GM23338 (cell line): ENCODE measurements around the gene TMEM61. TPM values are rescaled to one million over a fixed set of nuclear protein-coding genes. Genes with fewer than 3 reads are reported as not detected.

Experiments
- ATAC-seq: fragments of 200-7000 bp; cut with Tn5 transposase; 3 replicates; pipeline ENCODE4 v1.9.1; 2020
- DNase-seq: peaks from one replicate; pipeline ENCODE4 v3.0.0-alpha.2; 2015; ENCODE audit warnings: low spot score
- H2AFZ ChIP-seq: fragments of 200-600 bp; sonication (generic); 2 replicates; pipeline ENCODE4 v1.8.0; 2016; ENCODE audit warnings: antibody characterized with exemption, mild to moderate bottlenecking, moderate library complexity
- H3F3A ChIP-seq: fragments of 200-600 bp; sonication (generic); replicated peaks from 2 replicates; pipeline ENCODE4 v1.8.0; 2017; ENCODE audit warnings: antibody characterized with exemption, mixed run types, low read depth
- H3K27ac ChIP-seq: fragments of 200-600 bp; sonication (generic); 2 replicates; pipeline ENCODE4 v1.6.1; 2016; ENCODE audit warnings: low read depth
- H3K27me3 ChIP-seq: fragments of 200-600 bp; sonication (generic); 2 replicates; pipeline ENCODE4 v1.8.0; 2016; ENCODE audit warnings: mild to moderate bottlenecking, mixed run types, moderate library complexity; ENCODE audit not compliant: insufficient read depth
- H3K36me3 ChIP-seq: fragments of 200-600 bp; sonication (generic); 2 replicates; pipeline ENCODE4 v1.8.0; 2016; ENCODE audit warnings: mild to moderate bottlenecking; ENCODE audit not compliant: insufficient read depth
- H3K4me1 ChIP-seq: fragments of 200-600 bp; sonication (generic); 2 replicates; pipeline ENCODE4 v1.8.0; 2016; ENCODE audit warnings: mild to moderate bottlenecking, moderate library complexity; ENCODE audit not compliant: insufficient read depth
- H3K4me2 ChIP-seq: fragments of 200-600 bp; sonication (generic); 2 replicates; pipeline ENCODE4 v1.7.1; 2017; ENCODE audit warnings: mixed run types
- H3K4me3 ChIP-seq: fragments of 200-600 bp; sonication (generic); 2 replicates; pipeline ENCODE4 v1.6.1; 2016; ENCODE audit warnings: mixed run types
- H3K79me2 ChIP-seq: fragments of 200-600 bp; sonication (generic); replicated peaks from 2 replicates; pipeline ENCODE4 v1.8.0; 2017; ENCODE audit warnings: mild to moderate bottlenecking; ENCODE audit not compliant: insufficient read depth
- H3K9me2 ChIP-seq: fragments of 200-600 bp; sonication (generic); 2 replicates; pipeline ENCODE4 v1.8.0; 2017; ENCODE audit not compliant: insufficient read depth
- H4K20me1 ChIP-seq: fragments of 200-600 bp; sonication (generic); replicated peaks from 2 replicates; pipeline ENCODE4 v1.8.0; 2017; ENCODE audit warnings: mild to moderate bottlenecking; ENCODE audit not compliant: insufficient read depth
- H3K27ac Mint-ChIP-seq: 2 replicates; pipeline ENCODE4 v1.8.0; 2020; ENCODE audit warnings: inconsistent platforms, mild to moderate bottlenecking, moderate library complexity, mixed read lengths
- H3K27me3 Mint-ChIP-seq: 3 replicates; pipeline ENCODE4 v1.8.0; 2022; ENCODE audit warnings: low read depth, mild to moderate bottlenecking, moderate library complexity, mixed read lengths, inconsistent platforms; ENCODE audit not compliant: insufficient read depth, poor library complexity
- H3K36me3 Mint-ChIP-seq: 3 replicates; pipeline ENCODE4 v1.8.0; 2021; ENCODE audit warnings: low read depth, mild to moderate bottlenecking, inconsistent platforms, moderate library complexity, mixed read lengths
- H3K4me1 Mint-ChIP-seq: 3 replicates; pipeline ENCODE4 v1.8.0; 2020; ENCODE audit warnings: mild to moderate bottlenecking, inconsistent platforms, mixed read lengths
- H3K4me3 Mint-ChIP-seq: 3 replicates; pipeline ENCODE4 v1.8.0; 2021; ENCODE audit warnings: moderate library complexity, mild to moderate bottlenecking, inconsistent platforms, mixed read lengths
- H3K9me3 Mint-ChIP-seq: 3 replicates; pipeline ENCODE4 v1.8.0; 2020; ENCODE audit warnings: moderate library complexity, mild to moderate bottlenecking, inconsistent platforms, mixed read lengths
- CREB1 ChIP-seq: fragments of 250-450 bp; sonication (Bioruptor Pico); IDR thresholded peaks from 2 replicates; pipeline ENCODE4 v1.5.0; 2020; ENCODE audit warnings: low read depth, mild to moderate bottlenecking, moderate library complexity
- ETS1 ChIP-seq: IDR thresholded peaks from 2 replicates; pipeline ENCODE4 v1.6.1; 2016; ENCODE audit warnings: antibody characterized with exemption
- EZH2 ChIP-seq: fragments of 200-600 bp; sonication (generic); IDR thresholded peaks from one replicate; pipeline ENCODE4 v1.8.0; 2017; ENCODE audit warnings: antibody characterized with exemption, mild to moderate bottlenecking, low read depth; ENCODE audit not compliant: unreplicated experiment
- EZH2phosphoT487 ChIP-seq: fragments of 200-600 bp; sonication (generic); IDR thresholded peaks from one replicate; pipeline ENCODE4 v1.8.1; 2018; ENCODE audit warnings: antibody characterized with exemption; ENCODE audit not compliant: unreplicated experiment
- JUNB ChIP-seq: IDR thresholded peaks from one replicate; pipeline ENCODE4 v1.6.1; 2016; ENCODE audit warnings: antibody characterized with exemption; ENCODE audit not compliant: unreplicated experiment
- NANOG ChIP-seq: IDR thresholded peaks from 2 replicates; pipeline ENCODE4 v1.6.1; 2016; ENCODE audit warnings: antibody characterized with exemption, borderline replicate concordance
- POLR2AphosphoS5 ChIP-seq: IDR thresholded peaks from 2 replicates; pipeline ENCODE4 v1.6.1; 2016; ENCODE audit warnings: antibody characterized with exemption, low read depth
- REST ChIP-seq: IDR thresholded peaks from one replicate; pipeline ENCODE4 v1.6.1; 2018; ENCODE audit warnings: antibody characterized with exemption; ENCODE audit not compliant: unreplicated experiment
- STAT1 ChIP-seq: IDR thresholded peaks from one replicate; pipeline ENCODE4 v1.6.1; 2016; ENCODE audit warnings: antibody characterized with exemption; ENCODE audit not compliant: unreplicated experiment
- ZNF114 ChIP-seq: fragments of 250-450 bp; sonication (Bioruptor Pico); IDR thresholded peaks from 2 replicates; pipeline ENCODE4 v1.5.0; 2020; ENCODE audit warnings: mild to moderate bottlenecking, moderate library complexity
- ZNF331 ChIP-seq: fragments of 250-450 bp; sonication (Bioruptor Pico); IDR thresholded peaks from 2 replicates; pipeline ENCODE4 v1.5.0; 2020; ENCODE audit warnings: low read depth, mild to moderate bottlenecking, moderate library complexity
- polyA plus RNA-seq: library from polyadenylated mRNA; unstranded; fragments of >200 nt; fragmentation: Nextera tagmentation; extraction: Ambion mirVana; gene quantifications from 2 replicates; pipeline ENCODE4 v1.2.1, GENCODE V29; 2016
- total RNA-seq: library from RNA; depleted of rRNA; stranded (reverse); fragments of >200 nt; shearing (Covaris generic); gene quantifications from 2 replicates; pipeline ENCODE4 v1.2.3, GENCODE V29; 2014
- TF ChIP-seq, protein P1 (sequence below), 2 experiments: fragments of 200-600 bp in 1 of 2; sonication (generic) in 1 of 2; conservative IDR thresholded peaks; 2 replicates each; pipeline versions ENCODE4 v1.5.1 to v1.6.1; 2016 to 2017; ENCODE audit warnings: antibody characterized with exemption in 2 of 2, low read depth in 2 of 2, mild to moderate bottlenecking in 2 of 2, moderate library complexity in 1 of 2

TMEM61 gene
- total and polyA plus RNA-seq, 2 experiments from 2014 or later: 2.0 to 3.6 TPM

DNA sequence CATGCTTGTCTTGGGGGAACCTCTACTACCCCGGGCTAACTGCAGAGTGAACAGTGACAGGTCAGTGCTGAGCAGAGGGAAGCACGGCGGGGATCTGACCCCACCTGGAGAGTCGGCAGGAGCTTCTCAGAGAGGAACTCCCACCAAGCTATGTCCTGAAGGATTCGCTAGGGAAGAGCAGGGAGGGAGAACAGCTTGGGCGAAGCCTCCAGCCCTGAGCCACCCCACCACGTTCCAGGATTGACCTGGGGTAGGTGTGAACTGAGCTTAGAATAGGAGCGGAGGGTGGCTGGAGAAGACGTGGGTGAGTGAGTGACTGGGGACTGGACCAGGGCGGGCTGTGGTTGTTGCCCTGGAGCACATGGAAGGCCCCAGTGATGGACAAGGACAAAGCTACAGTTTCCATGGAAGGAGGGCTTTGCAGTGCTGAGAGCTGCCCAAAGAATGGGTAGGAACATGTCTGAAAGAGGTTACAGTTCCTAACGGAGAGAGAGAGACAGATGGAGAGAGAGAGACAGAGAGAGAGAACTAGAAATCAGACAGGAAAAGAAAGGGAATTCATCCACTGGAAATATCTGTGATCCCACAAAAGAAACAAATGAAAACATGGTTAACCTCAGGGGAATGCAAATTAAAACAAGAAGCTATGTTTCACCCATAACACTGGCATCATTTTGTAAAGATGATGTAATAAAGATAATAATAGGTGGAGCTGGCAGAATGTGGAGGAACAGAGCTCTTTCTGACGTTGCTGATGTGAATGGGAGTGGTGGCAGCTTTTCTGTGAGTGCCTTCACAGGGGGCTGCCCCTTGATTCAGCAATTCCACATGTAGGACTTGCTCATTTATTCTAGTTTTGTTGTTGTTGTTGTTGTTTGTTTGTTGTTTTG, 35.5 kb downstream of the TMEM61 start:
- peaks cover 12% of the 10 kb centered on the region for H3K27me3 Mint-ChIP-seq
- Histone ChIP-seq H2AFZ (no peak overlapping the region), H3K79me2 (no peaks in the 10 kb centered on the region), H3K36me3 (no peaks in the 10 kb centered on the region), H3K4me2 (no peak overlapping the region), H3K27me3 (no peaks in the 10 kb centered on the region), H3K4me1 (peaks cover 14% of the 10 kb centered on the region; the same call in 1 of the 2 replicates), H3K4me3 (no peak overlapping the region), H3F3A (no peaks in the 10 kb centered on the region), H3K27ac (no peak overlapping the region), H3K9me2 (no peaks in the 10 kb centered on the region), H4K20me1 (no peaks in the 10 kb centered on the region)
- H3K4me3 Mint-ChIP-seq: no peak overlapping the region
- DNase-seq (no peak), ATAC-seq (no peak)
- H3K4me1 Mint-ChIP-seq: peaks cover 7% of the 10 kb centered on the region
- no peaks in the 10 kb centered on the region for H3K36me3 Mint-ChIP-seq
- no peak overlapping the region for H3K27ac Mint-ChIP-seq
- H3K9me3 Mint-ChIP-seq: no peaks in the 10 kb centered on the region
- TF ChIP-seq NANOG: no peak
- TF ChIP-seq ETS1: no peak
- TF ChIP-seq POLR2AphosphoS5: no peak
- no peak for TF ChIP-seq EZH2phosphoT487
- no peak for TF ChIP-seq CREB1 (CRISPR knock-in tag)
- TF ChIP-seq STAT1: no peak
- TF ChIP-seq JUNB: no peak
- no peak for TF ChIP-seq EZH2
- no peak for TF ChIP-seq ZNF114 (CRISPR knock-in tag)
- TF ChIP-seq, protein P1, sequence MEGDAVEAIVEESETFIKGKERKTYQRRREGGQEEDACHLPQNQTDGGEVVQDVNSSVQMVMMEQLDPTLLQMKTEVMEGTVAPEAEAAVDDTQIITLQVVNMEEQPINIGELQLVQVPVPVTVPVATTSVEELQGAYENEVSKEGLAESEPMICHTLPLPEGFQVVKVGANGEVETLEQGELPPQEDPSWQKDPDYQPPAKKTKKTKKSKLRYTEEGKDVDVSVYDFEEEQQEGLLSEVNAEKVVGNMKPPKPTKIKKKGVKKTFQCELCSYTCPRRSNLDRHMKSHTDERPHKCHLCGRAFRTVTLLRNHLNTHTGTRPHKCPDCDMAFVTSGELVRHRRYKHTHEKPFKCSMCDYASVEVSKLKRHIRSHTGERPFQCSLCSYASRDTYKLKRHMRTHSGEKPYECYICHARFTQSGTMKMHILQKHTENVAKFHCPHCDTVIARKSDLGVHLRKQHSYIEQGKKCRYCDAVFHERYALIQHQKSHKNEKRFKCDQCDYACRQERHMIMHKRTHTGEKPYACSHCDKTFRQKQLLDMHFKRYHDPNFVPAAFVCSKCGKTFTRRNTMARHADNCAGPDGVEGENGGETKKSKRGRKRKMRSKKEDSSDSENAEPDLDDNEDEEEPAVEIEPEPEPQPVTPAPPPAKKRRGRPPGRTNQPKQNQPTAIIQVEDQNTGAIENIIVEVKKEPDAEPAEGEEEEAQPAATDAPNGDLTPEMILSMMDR (conservative IDR thresholded peaks at IDR 0.05; ENCODE audit: low read depth in 2 of 2): no peak
- no peak for TF ChIP-seq REST
- no peak for TF ChIP-seq ZNF331 (CRISPR knock-in tag)
